ENCODE results near the gene FGF1. TPM values are rescaled to one million over a fixed set of nuclear protein-coding genes. Genes with fewer than 3 reads are reported as not detected.

FGF1 gene
- total RNA-seq, 1 donor from 2014 or later, result 316 TPM

Other genes with a start within 250 kb of the FGF1 start
- 71.6 TPM for gene ARHGAP26, start 84.3 kb upstream of the FGF1 start, total RNA-seq

Measured in sciatic nerve (tissue), 1 donor.